Measurements from ENCODE around the gene LRP2. TPM values are rescaled to one million over a fixed set of nuclear protein-coding genes. Genes with fewer than 3 reads are reported as not detected.

The LRP2 gene
- total and polyA plus RNA-seq, 4 donors = 0.19 to 5.7 (median 0.40) TPM

GRCh38 chr2:169240405-169240804 lies 121.9 kb downstream of the LRP2 start:
- Histone ChIP-seq H3K36me3 (ENCODE audit: control insufficient read depth in 4 of 4, insufficient read depth in 3 of 4, low read depth in 1 of 4, low read length in 3 of 4) (peaks cover 0 to 3% (median 0%) of the 10 kb centered on the region in 4 donors), H3K27ac (ENCODE audit: low read depth in 1 of 2, low read length in 2 of 2) (no peak overlapping the region), H3K27me3 (ENCODE audit: control insufficient read depth in 4 of 4, insufficient read depth in 4 of 4, low read length in 3 of 4) (no peaks in the 10 kb centered on the region), H3K4me1 (ENCODE audit: control insufficient read depth in 4 of 4, insufficient read depth in 4 of 4, low read length in 3 of 4) (no peaks in the 10 kb centered on the region), H3K4me3 (ENCODE audit: low read depth in 1 of 3, low read length in 3 of 3) (no peak overlapping the region), H3K9me3 (ENCODE audit: control insufficient read depth in 4 of 4, low read length in 3 of 4) (no peaks in the 10 kb centered on the region), H3K9ac (ENCODE audit: low read depth in 1 of 2, low read length in 2 of 2) (no peak overlapping the region)
- DNase-seq (ENCODE audit: low spot score) = no peak
- TF ChIP-seq ZBTB33 (IDR thresholded peaks at IDR 0.05) (no peak), EGR1 (IDR thresholded peaks at IDR 0.05; ENCODE audit: low read depth in 2 of 2) (no peak), TAF1 (conservative IDR thresholded peaks at IDR 0.05) (no peak), JUND (IDR thresholded peaks at IDR 0.05) (no peak), GABPA (IDR thresholded peaks at IDR 0.05 in 1 of 2, conservative IDR thresholded peaks at IDR 0.05 in 1 of 2) (no peak), FOXA2 (IDR thresholded peaks at IDR 0.05) (no peak), RXRA (IDR thresholded peaks at IDR 0.05) (no peak), HNF4A (conservative IDR thresholded peaks at IDR 0.05) (no peak), ATF3 (IDR thresholded peaks at IDR 0.05) (no peak), NR2F2 (IDR thresholded peaks at IDR 0.05) (no peak), YY1 (IDR thresholded peaks at IDR 0.05) (no peak), RAD21 (IDR thresholded peaks at IDR 0.05) (no peak), CTCF (IDR thresholded peaks at IDR 0.05; ENCODE audit: low read depth, low read length, missing input control) (no peak), FOXA1 (IDR thresholded peaks at IDR 0.05) (no peak), SP1 (IDR thresholded peaks at IDR 0.05) (no peak), MAX (IDR thresholded peaks at IDR 0.05) (no peak)
- 84% methylated on average over 1 of the region's 1 CpG for WGBS

GRCh38 chr2:169237939-169238338 lies 124.4 kb downstream of the LRP2 start:
- TF ChIP-seq ZBTB33 (IDR thresholded peaks at IDR 0.05) (no peak), FOXA1 (IDR thresholded peaks at IDR 0.05) (no peak), GABPA (IDR thresholded peaks at IDR 0.05 in 1 of 2, conservative IDR thresholded peaks at IDR 0.05 in 1 of 2) (no peak), HNF4G (IDR thresholded peaks at IDR 0.05) (no peak)
- DNase-seq (ENCODE audit: low spot score) = no peak
- H3K27me3 ChIP-seq (ENCODE audit: control insufficient read depth in 4 of 4, insufficient read depth in 4 of 4, low read length in 3 of 4) = no peaks in the 10 kb centered on the region
- H3K4me1 ChIP-seq (ENCODE audit: control insufficient read depth in 4 of 4, insufficient read depth in 4 of 4, low read length in 3 of 4) = no peaks in the 10 kb centered on the region
- H3K4me3 ChIP-seq (ENCODE audit: low read depth in 1 of 3, low read length in 3 of 3) = no peak overlapping the region
- 86% methylated on average over 6 of the region's 6 CpGs for WGBS
- no peaks in the 10 kb centered on the region for H3K9me3 ChIP-seq (ENCODE audit: control insufficient read depth in 4 of 4, low read length in 3 of 4)
- H3K9ac ChIP-seq (ENCODE audit: low read depth in 1 of 2, low read length in 2 of 2) = no peak overlapping the region
- H3K27ac ChIP-seq (ENCODE audit: low read depth in 1 of 2, low read length in 2 of 2) = no peak overlapping the region
- H3K36me3 ChIP-seq (ENCODE audit: control insufficient read depth in 4 of 4, insufficient read depth in 3 of 4, low read depth in 1 of 4, low read length in 3 of 4) = peaks cover 0 to 6% (median 0%) of the 10 kb centered on the region in 4 donors

Measured in liver (tissue), 9 donors.